ENCODE results near the gene OLFML2B.

DNA sequence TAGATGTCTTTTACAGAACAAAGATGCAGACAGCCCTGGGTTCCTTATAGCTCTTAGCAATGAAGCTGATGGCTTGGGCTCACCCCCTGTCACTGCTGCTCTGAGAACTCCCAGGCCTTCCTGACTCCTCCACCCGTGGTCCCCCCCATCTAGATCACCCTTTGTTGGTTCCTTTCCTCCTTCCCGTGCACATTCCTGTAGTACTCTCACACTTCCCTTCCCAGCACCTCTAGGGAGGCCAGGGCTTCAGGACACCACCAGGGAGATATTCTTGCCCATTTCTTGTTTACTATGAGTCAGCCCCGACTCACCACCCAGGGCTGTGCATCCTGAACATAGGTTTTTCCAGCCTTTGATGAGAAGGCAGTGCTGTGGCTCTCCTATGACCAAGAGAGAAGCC, 31.4 kb upstream of the OLFML2B start:
- no peak for TF ChIP-seq POLR2A (IDR thresholded peaks at IDR 0.05)
- TF ChIP-seq, protein P1, sequence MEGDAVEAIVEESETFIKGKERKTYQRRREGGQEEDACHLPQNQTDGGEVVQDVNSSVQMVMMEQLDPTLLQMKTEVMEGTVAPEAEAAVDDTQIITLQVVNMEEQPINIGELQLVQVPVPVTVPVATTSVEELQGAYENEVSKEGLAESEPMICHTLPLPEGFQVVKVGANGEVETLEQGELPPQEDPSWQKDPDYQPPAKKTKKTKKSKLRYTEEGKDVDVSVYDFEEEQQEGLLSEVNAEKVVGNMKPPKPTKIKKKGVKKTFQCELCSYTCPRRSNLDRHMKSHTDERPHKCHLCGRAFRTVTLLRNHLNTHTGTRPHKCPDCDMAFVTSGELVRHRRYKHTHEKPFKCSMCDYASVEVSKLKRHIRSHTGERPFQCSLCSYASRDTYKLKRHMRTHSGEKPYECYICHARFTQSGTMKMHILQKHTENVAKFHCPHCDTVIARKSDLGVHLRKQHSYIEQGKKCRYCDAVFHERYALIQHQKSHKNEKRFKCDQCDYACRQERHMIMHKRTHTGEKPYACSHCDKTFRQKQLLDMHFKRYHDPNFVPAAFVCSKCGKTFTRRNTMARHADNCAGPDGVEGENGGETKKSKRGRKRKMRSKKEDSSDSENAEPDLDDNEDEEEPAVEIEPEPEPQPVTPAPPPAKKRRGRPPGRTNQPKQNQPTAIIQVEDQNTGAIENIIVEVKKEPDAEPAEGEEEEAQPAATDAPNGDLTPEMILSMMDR (IDR thresholded peaks at IDR 0.05): no peak
